Brain pericyte (primary cell): ENCODE measurements around the gene DAGLA.

Experiments
- DNase-seq: peaks from one replicate; pipeline ENCODE4 v3.0.0-alpha.2; 2012; ENCODE audit warnings: low read depth, low spot score

The DAGLA gene

DNA sequence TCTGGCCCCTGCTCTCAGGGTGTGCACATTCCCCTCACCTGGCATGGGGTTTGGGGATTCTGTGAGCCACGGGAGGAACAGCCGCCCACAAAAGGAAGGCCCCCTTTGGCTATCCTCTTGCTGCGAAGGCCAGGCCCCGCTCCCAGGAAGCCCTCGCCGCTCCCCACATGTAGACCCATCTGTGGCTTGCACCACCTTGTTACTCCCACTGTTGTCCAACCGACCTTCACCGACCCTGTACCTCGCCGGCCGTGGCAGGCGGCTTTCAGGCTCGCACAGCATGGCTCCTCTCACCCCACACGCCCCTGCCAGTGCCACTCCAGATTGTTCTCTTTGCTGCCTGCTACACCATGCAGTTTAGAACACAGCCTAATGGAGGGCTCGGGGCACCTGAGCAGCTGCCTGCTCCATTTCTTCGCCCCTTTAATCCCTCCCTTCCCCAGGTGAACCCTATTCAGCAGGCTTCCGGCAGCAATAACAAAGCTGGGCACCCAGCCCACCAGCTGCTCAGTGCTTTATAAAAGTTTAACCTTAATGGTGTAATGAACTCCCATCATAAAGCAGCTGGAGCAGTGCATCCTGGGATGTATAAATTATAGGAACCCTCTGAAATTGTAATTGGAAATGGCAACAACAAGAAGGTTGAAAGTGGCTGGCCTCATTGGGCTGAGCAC, 10.7 kb downstream of the DAGLA start:
- no peak for DNase-seq

- no peak for DNase-seq
These were observed 11.4 kb downstream of the DAGLA start for GRCh38 chr11:61691380-61692156.

DNA sequence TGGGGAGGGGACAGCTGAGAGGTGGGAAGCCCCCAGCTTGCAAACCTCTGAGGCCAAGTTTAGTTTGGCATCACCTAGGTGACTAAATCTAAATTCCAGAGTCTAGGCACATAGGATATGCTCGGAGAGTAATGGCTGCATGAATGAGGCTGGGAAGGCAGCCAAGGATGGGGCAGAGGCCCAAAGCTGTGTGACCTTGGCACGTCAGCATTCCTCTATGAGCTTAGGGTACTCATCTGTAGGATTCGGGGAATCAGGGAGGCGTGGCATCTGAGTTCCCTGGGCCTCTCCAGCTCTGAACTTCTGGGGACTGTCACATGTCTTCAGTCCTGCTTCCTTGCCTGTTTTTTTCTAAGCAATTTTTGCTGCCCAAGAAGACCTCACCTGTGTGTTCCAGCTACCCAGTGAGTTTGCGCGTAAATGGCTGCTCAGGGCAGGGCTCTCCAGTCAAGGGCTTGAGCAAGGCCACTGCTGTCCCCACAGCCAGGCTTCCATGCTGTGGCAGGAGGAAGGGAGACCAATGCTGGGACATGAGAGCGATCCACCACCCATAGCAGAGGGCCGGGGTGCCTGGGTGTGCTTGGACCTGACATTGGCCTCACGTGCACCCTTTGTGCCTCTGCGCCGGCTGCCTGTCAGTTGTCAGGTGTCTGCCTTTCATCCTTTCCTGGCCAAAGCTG, 13.9 kb downstream of the DAGLA start:
- no peak for DNase-seq

- DNase-seq, result no peak
These were observed 14.4 kb downstream of the DAGLA start for GRCh38 chr11:61694602-61694939.

DNA sequence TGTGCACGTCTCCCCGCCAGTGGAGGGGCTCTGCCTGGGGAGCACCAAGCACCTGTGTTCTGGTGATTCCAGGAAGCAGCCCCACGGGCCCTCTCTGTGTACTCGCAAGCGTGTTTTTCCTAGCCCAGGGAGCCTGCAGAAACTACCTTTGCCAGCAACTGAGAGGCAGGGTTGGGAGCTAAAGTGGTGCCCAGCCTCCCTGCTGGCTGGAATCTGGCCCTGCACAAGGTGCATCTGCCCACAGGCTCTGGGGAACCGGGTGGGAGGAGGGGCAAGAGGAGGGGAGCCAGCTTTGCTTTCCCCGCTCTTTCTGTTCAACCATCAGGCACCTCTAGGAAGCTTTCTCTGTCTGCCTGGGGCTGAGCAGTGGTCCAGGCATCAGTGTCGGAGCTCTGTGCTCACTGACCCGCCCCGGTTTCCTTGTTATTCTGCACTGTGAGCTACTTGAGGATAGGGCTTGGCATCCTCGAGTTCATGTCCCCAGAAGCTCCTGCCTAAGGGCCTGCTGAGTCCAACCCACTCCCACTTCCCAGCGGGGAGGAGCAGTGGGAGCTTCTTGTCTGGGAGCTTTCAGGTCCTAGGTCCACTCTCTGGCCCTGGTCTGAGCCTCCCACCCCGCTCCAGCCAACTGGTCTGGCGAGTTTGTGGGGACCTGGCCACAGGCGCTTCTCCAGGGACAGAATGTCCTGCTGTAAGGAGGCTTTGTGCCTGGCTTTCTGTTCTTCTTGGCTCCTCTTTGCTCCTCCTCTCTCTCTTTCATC, 14.9 kb downstream of the DAGLA start:
- DNase-seq, result no peak

DNA sequence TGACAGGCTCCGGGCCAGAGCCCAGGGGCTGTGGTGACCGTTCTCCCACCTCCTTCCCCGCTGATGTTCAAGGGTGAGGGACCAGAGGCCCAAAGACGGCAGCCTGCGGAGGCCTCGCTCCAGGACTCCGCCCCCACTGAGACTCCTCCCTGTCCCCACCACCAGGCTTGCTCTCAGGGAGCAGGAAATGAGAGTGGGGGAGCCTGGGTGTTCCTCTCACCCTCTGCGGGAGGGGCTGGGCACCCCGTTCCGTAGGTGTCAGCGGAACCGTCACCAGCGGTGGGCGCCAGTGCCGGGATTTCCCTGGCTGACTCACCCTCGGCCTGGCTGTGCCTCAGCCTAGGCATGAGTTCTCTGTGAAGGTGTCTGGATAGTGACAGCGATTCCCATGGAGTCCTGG, 15.7 kb downstream of the DAGLA start:
- DNase-seq, result no peak

DNA sequence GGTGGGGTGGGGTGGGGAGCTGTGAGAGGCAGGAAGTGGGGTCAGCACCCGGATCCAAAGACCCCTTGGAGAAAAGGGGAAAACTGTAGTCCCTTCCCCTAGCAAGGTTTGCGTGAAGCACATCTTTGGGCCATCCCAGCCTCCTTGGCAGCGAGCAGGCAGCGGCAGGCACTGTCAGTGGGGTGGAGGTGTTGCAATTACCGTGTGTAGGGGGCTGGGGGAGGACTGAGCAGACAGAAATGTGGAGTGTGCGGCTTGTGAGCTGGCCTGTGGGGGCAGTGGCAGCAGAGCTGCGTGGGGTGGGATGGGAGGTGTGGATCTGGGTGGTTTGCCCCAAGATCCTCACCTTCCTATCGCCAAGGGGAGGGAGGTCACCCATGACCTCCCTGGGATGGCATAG, 16.4 kb downstream of the DAGLA start:
- no peak for DNase-seq

DNA sequence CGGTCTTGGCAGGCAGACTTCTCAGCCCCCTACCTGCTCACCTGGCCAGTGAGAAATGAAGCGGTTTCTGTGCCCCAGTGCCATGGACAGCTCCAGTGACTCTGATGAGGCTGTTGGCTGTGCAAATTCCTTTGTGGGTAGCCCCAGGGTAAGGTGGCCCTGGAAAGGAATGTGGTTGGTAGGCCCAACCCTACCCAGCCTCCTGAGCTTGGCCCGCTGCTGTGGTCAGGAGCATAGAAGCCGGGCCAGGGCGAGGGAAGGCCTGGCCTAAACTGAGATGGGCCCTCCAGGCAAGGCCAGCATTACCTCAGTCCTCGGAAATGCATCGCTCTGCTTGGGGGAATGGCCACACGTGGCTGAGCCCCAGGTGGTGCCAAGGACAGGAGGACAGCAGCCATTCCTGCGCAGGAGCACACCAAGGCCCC, 16.9 kb downstream of the DAGLA start:
- no peak for DNase-seq

DNA sequence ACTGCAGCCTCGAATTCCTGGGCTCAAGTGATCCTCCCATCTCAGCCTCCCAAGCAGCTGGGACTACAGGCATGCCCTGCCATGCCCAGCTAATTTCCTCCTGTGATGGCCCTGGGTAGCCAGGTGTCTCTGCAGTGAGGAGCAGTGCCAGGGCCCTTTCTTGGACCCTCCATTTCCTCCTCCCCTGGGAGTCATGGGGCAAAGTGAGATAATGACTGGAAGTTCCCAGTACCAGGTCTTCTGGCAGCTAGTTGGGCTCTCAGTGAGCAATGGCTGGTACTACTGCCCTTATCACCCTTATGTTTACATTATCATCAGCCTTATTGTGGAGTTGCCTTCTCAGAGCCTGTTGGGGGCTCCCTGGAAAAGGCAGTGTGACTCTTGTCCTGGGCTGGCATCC, 17.6 kb downstream of the DAGLA start:
- no peak for DNase-seq

- DNase-seq, result no peak
These were observed 18.2 kb downstream of the DAGLA start for GRCh38 chr11:61698173-61698948.

- no peak for DNase-seq
These were observed 19.6 kb downstream of the DAGLA start for GRCh38 chr11:61699737-61700160.

DNA sequence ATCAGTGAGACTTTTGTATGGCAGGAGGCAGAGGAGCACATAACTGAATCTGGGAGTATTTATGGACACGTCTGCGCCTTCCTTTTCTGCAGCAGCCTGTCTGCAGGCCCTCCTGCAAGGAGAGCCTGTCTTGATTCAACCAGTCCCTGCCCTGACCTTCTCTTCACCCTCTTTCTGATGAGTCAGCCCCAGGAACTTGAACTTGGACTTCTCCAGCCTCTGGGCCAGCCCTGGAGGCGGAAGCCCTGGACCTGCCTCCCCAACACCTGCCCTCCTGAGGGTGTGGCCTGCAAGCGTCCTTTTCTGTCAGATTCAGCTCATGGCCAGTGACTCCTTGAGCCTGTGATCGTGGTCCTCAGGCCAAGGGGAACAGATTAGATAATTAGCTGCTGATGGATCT, 20.0 kb downstream of the DAGLA start:
- no peak for DNase-seq

- DNase-seq, result no peak
These were observed 20.5 kb downstream of the DAGLA start for GRCh38 chr11:61700720-61701119.

- no peak for DNase-seq
These were observed 21.2 kb downstream of the DAGLA start for GRCh38 chr11:61701242-61701886.

GRCh38 chr11:61702701-61703312, 22.6 kb downstream of the DAGLA start:
- no peak for DNase-seq

DNA sequence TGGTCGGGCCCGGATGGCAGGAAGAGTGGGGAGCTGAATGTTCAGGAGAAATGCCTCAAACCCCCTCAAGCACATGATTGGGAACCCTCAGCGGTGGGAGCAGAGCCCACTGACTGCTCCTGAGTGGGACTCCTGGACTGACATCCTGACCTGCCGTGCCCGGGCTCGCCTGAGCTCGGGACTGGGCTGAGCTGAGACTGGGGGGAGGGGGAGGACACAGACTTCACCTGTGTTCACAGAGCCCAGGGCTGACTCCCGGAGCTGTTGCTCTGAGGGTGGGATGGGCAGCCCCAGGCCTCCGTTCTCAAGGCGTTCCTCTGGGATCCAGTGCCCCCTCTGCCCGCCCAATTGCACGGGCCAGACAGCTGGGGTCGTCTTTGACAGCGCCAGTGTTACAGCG, 24.6 kb downstream of the DAGLA start:
- no peak for DNase-seq

GRCh38 chr11:61706452-61707400, 26.5 kb downstream of the DAGLA start:
- no peak for DNase-seq

DNA sequence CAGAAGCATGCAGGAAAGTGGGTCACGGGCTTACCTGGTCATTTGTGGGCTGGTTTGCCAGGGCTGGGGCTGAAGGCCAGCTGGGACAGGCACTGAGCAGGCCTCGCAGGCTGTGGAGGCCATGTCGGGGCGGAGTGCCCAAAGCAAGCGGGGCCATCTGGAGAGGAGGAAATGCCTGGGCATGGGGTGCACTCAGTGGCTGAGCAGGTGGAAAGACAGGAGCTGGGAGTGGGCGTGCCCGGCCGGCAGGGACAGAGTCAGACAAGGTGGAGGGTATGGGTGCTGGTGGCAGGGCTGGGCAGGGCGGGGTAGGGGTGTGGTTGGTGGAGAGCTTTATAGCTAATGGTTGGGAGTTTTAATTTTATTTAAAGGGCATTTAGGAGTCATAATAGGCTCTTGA, 27.4 kb downstream of the DAGLA start:
- DNase-seq, result no peak

DNA sequence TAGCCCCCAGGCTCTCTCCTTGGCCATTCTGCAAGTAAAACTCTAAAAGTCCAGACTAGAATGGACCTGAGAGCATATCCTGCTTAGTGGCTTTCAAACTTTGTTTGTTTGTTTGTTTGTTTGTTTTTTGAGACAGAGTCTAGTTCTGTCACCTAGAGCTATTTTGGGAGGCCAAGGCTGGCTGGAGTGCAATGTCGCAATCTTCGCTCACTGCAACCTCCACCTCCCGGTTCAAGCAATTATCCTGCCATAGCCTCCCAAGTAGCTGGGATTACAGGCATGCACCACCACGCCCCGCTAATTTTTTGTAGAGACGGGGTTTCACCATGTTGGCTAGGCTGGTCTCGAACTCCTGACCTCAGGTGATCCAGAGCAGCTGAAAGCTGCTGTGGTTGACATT, 28.9 kb downstream of the DAGLA start:
- DNase-seq, result no peak
